Activated T-cell treated with anti-CD3 and anti-CD28 coated beads, Interleukin-2, amount 50 U/mL, for 24 hours (primary cell): ENCODE measurements around the gene AKAP7.

Experiments used
- DNase-seq: peaks from one replicate; pipeline ENCODE4 v3.0.0-alpha.2; 2020
- H3K27ac Mint-ChIP-seq: 2 replicates; pipeline ENCODE4 v1.8.0; 2020; ENCODE audit warnings: mild to moderate bottlenecking, mixed read lengths
- H3K27me3 Mint-ChIP-seq: 2 replicates; pipeline ENCODE4 v1.8.0; 2020; ENCODE audit warnings: mixed read lengths
- H3K36me3 Mint-ChIP-seq: 2 replicates; pipeline ENCODE4 v1.8.0; 2020; ENCODE audit warnings: low read depth, mixed read lengths
- H3K4me1 Mint-ChIP-seq: 2 replicates; pipeline ENCODE4 v1.8.0; 2020; ENCODE audit warnings: low read depth, mixed read lengths
- H3K4me3 Mint-ChIP-seq: 2 replicates; pipeline ENCODE4 v1.8.0; 2020; ENCODE audit warnings: mild to moderate bottlenecking, moderate library complexity, mixed read lengths
- H3K9me3 Mint-ChIP-seq: 2 replicates; pipeline ENCODE4 v1.8.0; 2020; ENCODE audit warnings: mixed read lengths

The AKAP7 gene

GRCh38 chr6:131122516-131122915, 12.8 kb upstream of the AKAP7 start:
- H3K27ac Mint-ChIP-seq = no peak overlapping the region
- no peak overlapping the region for H3K4me3 Mint-ChIP-seq

GRCh38 chr6:131124336-131125071, 10.8 kb upstream of the AKAP7 start:
- H3K4me3 Mint-ChIP-seq = no peak overlapping the region
- H3K36me3 Mint-ChIP-seq = no peaks in the 10 kb centered on the region
- H3K27me3 Mint-ChIP-seq = peaks cover 4% of the 10 kb centered on the region
- no peak overlapping the region for H3K27ac Mint-ChIP-seq
- no peak for DNase-seq
- no peaks in the 10 kb centered on the region for H3K4me1 Mint-ChIP-seq
- H3K9me3 Mint-ChIP-seq = no peaks in the 10 kb centered on the region

More at GRCh38 chr6:131122516-131122915, 12.8 kb upstream of the AKAP7 start:
- Mint-ChIP-seq H3K27me3 (peaks cover 4% of the 10 kb centered on the region), H3K9me3 (no peaks in the 10 kb centered on the region), H3K4me1 (no peaks in the 10 kb centered on the region), H3K36me3 (no peaks in the 10 kb centered on the region)
- no peak for DNase-seq

- Mint-ChIP-seq H3K9me3 (no peaks in the 10 kb centered on the region), H3K36me3 (no peaks in the 10 kb centered on the region)
Measured at GRCh38 chr6:131125431-131125830, 9.8 kb upstream of the AKAP7 start.

GRCh38 chr6:131129689-131130553, 5.3 kb upstream of the AKAP7 start:
- Mint-ChIP-seq H3K4me1 (peaks cover 4% of the 10 kb centered on the region), H3K27me3 (peaks cover 4% of the 10 kb centered on the region), H3K36me3 (no peaks in the 10 kb centered on the region), H3K9me3 (no peaks in the 10 kb centered on the region), H3K27ac (no peak overlapping the region), H3K4me3 (no peak overlapping the region)
- DNase-seq = no peak

More at GRCh38 chr6:131125431-131125830, 9.8 kb upstream of the AKAP7 start:
- Mint-ChIP-seq H3K4me1 (no peaks in the 10 kb centered on the region), H3K27ac (no peak overlapping the region), H3K27me3 (peaks cover 4% of the 10 kb centered on the region), H3K4me3 (no peak overlapping the region)
- no peak for DNase-seq

GRCh38 chr6:131130554-131130940, 4.7 kb upstream of the AKAP7 start:
- H3K27me3 Mint-ChIP-seq = peaks cover 4% of the 10 kb centered on the region
- peaks cover 7% of the 10 kb centered on the region for H3K4me1 Mint-ChIP-seq
- H3K27ac Mint-ChIP-seq = no peak overlapping the region
- DNase-seq = no peak
- no peaks in the 10 kb centered on the region for H3K9me3 Mint-ChIP-seq
- no peaks in the 10 kb centered on the region for H3K36me3 Mint-ChIP-seq
- H3K4me3 Mint-ChIP-seq = no peak overlapping the region

GRCh38 chr6:131132360-131132759, 2.9 kb upstream of the AKAP7 start:
- peaks cover 16% of the 10 kb centered on the region for H3K4me1 Mint-ChIP-seq
- no peaks in the 10 kb centered on the region for H3K27me3 Mint-ChIP-seq
- no peaks in the 10 kb centered on the region for H3K9me3 Mint-ChIP-seq
- DNase-seq = no peak
- no peak overlapping the region for H3K27ac Mint-ChIP-seq
- no peak overlapping the region for H3K4me3 Mint-ChIP-seq
- peaks cover 3% of the 10 kb centered on the region for H3K36me3 Mint-ChIP-seq

- peaks cover 16% of the 10 kb centered on the region for H3K4me1 Mint-ChIP-seq
- peak overlapping the region; percentile 81 for H3K4me3 Mint-ChIP-seq
- H3K27ac Mint-ChIP-seq = peak overlapping the region; percentile 91
- H3K27me3 Mint-ChIP-seq = no peaks in the 10 kb centered on the region
- H3K9me3 Mint-ChIP-seq = no peaks in the 10 kb centered on the region
- no peak for DNase-seq
- peaks cover 3% of the 10 kb centered on the region for H3K36me3 Mint-ChIP-seq
Measured at GRCh38 chr6:131134220-131134979, 867 bp upstream of the AKAP7 start.

- H3K36me3 Mint-ChIP-seq = peaks cover 3% of the 10 kb centered on the region
- no peaks in the 10 kb centered on the region for H3K9me3 Mint-ChIP-seq
- peak overlapping the region; percentile 81 for H3K4me3 Mint-ChIP-seq
- H3K4me1 Mint-ChIP-seq = peaks cover 21% of the 10 kb centered on the region
- peak overlapping the region; percentile 91 for H3K27ac Mint-ChIP-seq
- no peak for DNase-seq
- H3K27me3 Mint-ChIP-seq = no peaks in the 10 kb centered on the region
Measured at GRCh38 chr6:131134980-131135243, 355 bp upstream of the AKAP7 start.

- no peaks in the 10 kb centered on the region for H3K27me3 Mint-ChIP-seq
Measured at GRCh38 chr6:131136021-131136786, 937 bp downstream of the AKAP7 start.

GRCh38 chr6:131139599-131139998, 4.3 kb downstream of the AKAP7 start:
- Mint-ChIP-seq H3K9me3 (no peaks in the 10 kb centered on the region), H3K4me3 (no peak overlapping the region), H3K36me3 (peaks cover 5% of the 10 kb centered on the region), H3K27me3 (no peaks in the 10 kb centered on the region), H3K27ac (no peak overlapping the region), H3K4me1 (peaks cover 21% of the 10 kb centered on the region)
- no peak for DNase-seq

More at GRCh38 chr6:131136021-131136786, 937 bp downstream of the AKAP7 start:
- Mint-ChIP-seq H3K4me3 (peak overlapping the region; percentile 82), H3K4me1 (peaks cover 22% of the 10 kb centered on the region), H3K9me3 (no peaks in the 10 kb centered on the region), H3K36me3 (peaks cover 3% of the 10 kb centered on the region), H3K27ac (peak overlapping the region; percentile 95)
- DNase-seq = no peak

- Mint-ChIP-seq H3K36me3 (peaks cover 11% of the 10 kb centered on the region), H3K27ac (no peak overlapping the region), H3K27me3 (no peaks in the 10 kb centered on the region), H3K4me1 (peaks cover 6% of the 10 kb centered on the region), H3K9me3 (no peaks in the 10 kb centered on the region), H3K4me3 (no peak overlapping the region)
- no peak for DNase-seq
Measured at GRCh38 chr6:131143319-131143718, 8.1 kb downstream of the AKAP7 start.

- Mint-ChIP-seq H3K36me3 (peaks cover 11% of the 10 kb centered on the region), H3K9me3 (no peaks in the 10 kb centered on the region), H3K4me3 (no peak overlapping the region), H3K27me3 (no peaks in the 10 kb centered on the region), H3K27ac (no peak overlapping the region), H3K4me1 (no peaks in the 10 kb centered on the region)
- no peak for DNase-seq
Measured at GRCh38 chr6:131146865-131147264, 11.6 kb downstream of the AKAP7 start.

- Mint-ChIP-seq H3K36me3 (no peaks in the 10 kb centered on the region), H3K27ac (no peak overlapping the region)
- DNase-seq = no peak
Measured at GRCh38 chr6:131156411-131156810, 21.1 kb downstream of the AKAP7 start.

GRCh38 chr6:131159578-131159977, 24.3 kb downstream of the AKAP7 start:
- no peak for DNase-seq
- H3K4me3 Mint-ChIP-seq = no peak overlapping the region

More at GRCh38 chr6:131156411-131156810, 21.1 kb downstream of the AKAP7 start:
- Mint-ChIP-seq H3K27me3 (no peaks in the 10 kb centered on the region), H3K9me3 (no peaks in the 10 kb centered on the region), H3K4me3 (no peak overlapping the region), H3K4me1 (no peaks in the 10 kb centered on the region)

More at GRCh38 chr6:131159578-131159977, 24.3 kb downstream of the AKAP7 start:
- no peaks in the 10 kb centered on the region for H3K4me1 Mint-ChIP-seq
- no peaks in the 10 kb centered on the region for H3K27me3 Mint-ChIP-seq
- no peaks in the 10 kb centered on the region for H3K9me3 Mint-ChIP-seq
- H3K36me3 Mint-ChIP-seq = peaks cover 4% of the 10 kb centered on the region
- H3K27ac Mint-ChIP-seq = no peak overlapping the region
